Vagina (tissue), 2 donors: ENCODE results near the gene SLC22A4.

Experiments used
- POLR2AphosphoS5 ChIP-seq, 2 donors: sonication (generic); formaldehyde crosslinking; IDR thresholded peaks; one replicate each; pipeline ENCODE4 v1.9.0; 2017; ENCODE audit warnings: antibody characterized with exemption in 2 of 2, mild to moderate bottlenecking in 2 of 2, low read depth in 1 of 2; ENCODE audit not compliant: insufficient read depth in 1 of 2
- TF ChIP-seq, protein P1 (sequence below), 3 experiments: fragments of 450-650 bp in 2 of 3; fragments of 200-600 bp in 1 of 3; sonication (generic) in 1 of 3; IDR thresholded peaks; one replicate each; pipeline ENCODE4 v1.5.1; 2017 to 2019; ENCODE audit warnings: antibody characterized with exemption in 3 of 3, mild to moderate bottlenecking in 2 of 3, moderate library complexity in 2 of 3

DNA sequence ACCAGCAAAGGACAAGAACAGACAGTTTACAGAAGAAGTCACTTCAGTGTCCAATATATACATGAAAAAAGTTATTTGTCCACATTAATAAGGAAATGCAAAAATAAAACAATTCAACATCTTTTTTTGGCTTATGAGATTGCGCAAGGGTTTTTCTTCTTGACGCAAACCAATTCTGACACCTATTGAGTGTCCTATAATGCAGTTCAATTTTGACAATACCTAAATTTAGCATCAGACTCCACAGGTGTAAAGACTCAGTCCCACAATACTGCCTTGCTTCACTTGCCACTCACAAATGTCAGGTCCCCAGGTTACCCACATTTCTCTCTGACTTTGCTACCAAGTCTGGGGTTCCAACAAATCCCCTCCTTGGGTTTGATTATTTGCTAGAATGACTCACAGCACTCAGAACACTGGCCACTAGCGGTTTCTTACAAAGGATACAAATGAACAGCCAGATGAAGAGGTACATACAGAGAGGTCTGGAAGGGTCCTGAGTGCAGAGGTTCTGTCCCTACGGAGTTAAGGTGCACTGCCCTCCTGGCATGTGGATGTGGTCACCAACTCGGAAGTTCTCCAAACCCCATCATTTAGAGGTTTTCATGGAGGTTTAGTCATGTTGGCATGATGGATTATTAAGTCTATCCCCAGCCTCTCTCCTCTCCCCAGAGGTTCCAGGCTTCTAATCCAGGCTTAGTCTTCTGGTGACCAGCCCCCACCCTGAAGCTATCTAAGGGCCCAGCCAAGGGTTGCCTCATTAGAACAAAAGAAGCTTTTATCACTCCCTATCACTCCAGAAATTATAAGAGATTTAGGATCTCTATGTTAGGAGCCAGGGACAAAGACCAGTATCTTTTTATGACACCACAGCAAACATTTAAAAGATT, 48.3 kb downstream of the SLC22A4 start:
- TF ChIP-seq, protein P1, sequence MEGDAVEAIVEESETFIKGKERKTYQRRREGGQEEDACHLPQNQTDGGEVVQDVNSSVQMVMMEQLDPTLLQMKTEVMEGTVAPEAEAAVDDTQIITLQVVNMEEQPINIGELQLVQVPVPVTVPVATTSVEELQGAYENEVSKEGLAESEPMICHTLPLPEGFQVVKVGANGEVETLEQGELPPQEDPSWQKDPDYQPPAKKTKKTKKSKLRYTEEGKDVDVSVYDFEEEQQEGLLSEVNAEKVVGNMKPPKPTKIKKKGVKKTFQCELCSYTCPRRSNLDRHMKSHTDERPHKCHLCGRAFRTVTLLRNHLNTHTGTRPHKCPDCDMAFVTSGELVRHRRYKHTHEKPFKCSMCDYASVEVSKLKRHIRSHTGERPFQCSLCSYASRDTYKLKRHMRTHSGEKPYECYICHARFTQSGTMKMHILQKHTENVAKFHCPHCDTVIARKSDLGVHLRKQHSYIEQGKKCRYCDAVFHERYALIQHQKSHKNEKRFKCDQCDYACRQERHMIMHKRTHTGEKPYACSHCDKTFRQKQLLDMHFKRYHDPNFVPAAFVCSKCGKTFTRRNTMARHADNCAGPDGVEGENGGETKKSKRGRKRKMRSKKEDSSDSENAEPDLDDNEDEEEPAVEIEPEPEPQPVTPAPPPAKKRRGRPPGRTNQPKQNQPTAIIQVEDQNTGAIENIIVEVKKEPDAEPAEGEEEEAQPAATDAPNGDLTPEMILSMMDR (IDR thresholded peaks at IDR 0.05) = no peak
- TF ChIP-seq POLR2AphosphoS5 (IDR thresholded peaks at IDR 0.05; ENCODE audit: insufficient read depth in 1 of 2, low read depth in 1 of 2) = no peak
